Gastroesophageal sphincter (tissue), 4 donors: ENCODE measurements around the gene DPYSL4. TPM values are rescaled to one million over a fixed set of nuclear protein-coding genes. Genes with fewer than 3 reads are reported as not detected.

ENCODE experiments used
- ATAC-seq: fragments of 150-250 bp; one replicate; pipeline ENCODE4 v1.9.1; 2016; ENCODE audit warnings: mild to moderate bottlenecking, moderate library complexity
- H3K27ac ChIP-seq, 4 donors: fragments of 200-600 bp; sonication (generic) in 3 of 4; 1 replicate in 3 of 4; 2 replicates in 1 of 4; pipeline ENCODE4 v1.5.1; 2016 to 2019
- H3K27me3 ChIP-seq: fragments of 200-600 bp; sonication (generic); one replicate; pipeline ENCODE4 v1.5.1; 2019
- H3K36me3 ChIP-seq, 2 donors: fragments of 200-600 bp; sonication (generic); one replicate each; pipeline ENCODE4 v1.5.1; 2019; ENCODE audit warnings: control low read depth in 1 of 2
- H3K4me1 ChIP-seq, 3 donors: fragments of 200-600 bp; sonication (generic); 1 replicate in 2 of 3; 2 replicates in 1 of 3; pipeline ENCODE4 v1.5.1; 2016 to 2019; ENCODE audit warnings: control low read depth in 2 of 3
- H3K4me3 ChIP-seq, 2 donors: fragments of 200-600 bp; sonication (generic); one replicate each; pipeline ENCODE4 v1.5.1; 2019; ENCODE audit warnings: mild to moderate bottlenecking in 1 of 2, moderate library complexity in 1 of 2
- H3K9me3 ChIP-seq, 3 donors: fragments of 200-600 bp; sonication (generic); one replicate each; pipeline ENCODE4 v1.5.1; 2017 to 2019; ENCODE audit warnings: control low read depth in 2 of 3
- EP300 ChIP-seq: sonication (generic); formaldehyde crosslinking; IDR thresholded peaks from one replicate; pipeline ENCODE4 v1.6.1; 2017; ENCODE audit warnings: antibody characterized with exemption, mild to moderate bottlenecking
- POLR2A ChIP-seq, 2 donors: fragments of 450-650 bp; IDR thresholded peaks; one replicate each; pipeline ENCODE4 v1.6.1; 2017; ENCODE audit warnings: antibody characterized with exemption in 2 of 2, mild to moderate bottlenecking in 2 of 2, moderate library complexity in 1 of 2
- POLR2AphosphoS5 ChIP-seq: sonication (generic); formaldehyde crosslinking; IDR thresholded peaks from one replicate; pipeline ENCODE4 v1.6.1; 2017; ENCODE audit warnings: antibody characterized with exemption
- WGBS, 2 donors: methylation state at CpG; one replicate each; pipeline ENCODE4 v1.1.5; 2018; ENCODE audit warnings: low coverage in 1 of 2; 5-methylcytosine and 5-hydroxymethylcytosine counted together
- total RNA-seq, 4 donors: library from RNA; depleted of rRNA; stranded (reverse); fragments of >200 nt; gene quantifications; one replicate each; pipeline ENCODE4 v1.1.0, GENCODE V29; 2016
- TF ChIP-seq, protein P1 (sequence below), 4 experiments: fragments of 200-600 bp in 2 of 4; fragments of 450-650 bp in 2 of 4; sonication (generic) in 1 of 4; IDR thresholded peaks; one replicate each; pipeline ENCODE4 v1.5.1; 2017 to 2019; ENCODE audit warnings: antibody characterized with exemption in 4 of 4, mild to moderate bottlenecking in 2 of 4, moderate library complexity in 2 of 4

DPYSL4 gene
- total RNA-seq, 4 donors from 2014 or later = 1.6 to 2.6 (median 1.9) TPM

DNA sequence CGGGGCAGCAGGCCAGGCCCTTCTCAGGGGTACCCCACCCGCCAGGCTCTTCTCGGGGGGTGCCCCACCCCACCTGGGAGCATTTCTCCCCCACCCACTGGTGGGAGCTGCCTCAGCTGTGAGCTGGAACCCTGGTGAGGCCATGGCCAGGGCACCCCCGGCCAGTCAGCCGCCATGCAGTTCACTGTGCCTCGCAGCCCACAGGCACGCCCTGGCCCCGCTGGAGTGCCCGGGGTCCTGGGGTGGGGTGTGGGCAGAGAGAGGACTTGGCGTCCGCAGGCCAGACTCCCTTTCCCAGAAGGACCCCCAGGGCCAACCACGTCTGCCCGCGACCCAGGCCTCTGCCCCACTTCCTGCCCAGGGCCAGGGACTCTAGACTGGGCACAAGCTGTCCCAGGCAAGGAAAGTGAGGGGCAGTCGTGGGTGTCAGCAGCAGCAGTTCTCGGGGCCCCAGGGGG is 13.1 kb downstream of the DPYSL4 start:
- Histone ChIP-seq H3K27ac (no peak overlapping the region), H3K27me3 (no peaks in the 10 kb centered on the region), H3K4me3 (no peak overlapping the region), H3K9me3 (no peaks in the 10 kb centered on the region), H3K4me1 (no peaks in the 10 kb centered on the region), H3K36me3 (no peaks in the 10 kb centered on the region)
- WGBS, 2 donors = no CpG with 5 or more reads among the region's 16 CpGs
- no peak for ATAC-seq
- no peak for TF ChIP-seq POLR2AphosphoS5
- TF ChIP-seq, protein P1, sequence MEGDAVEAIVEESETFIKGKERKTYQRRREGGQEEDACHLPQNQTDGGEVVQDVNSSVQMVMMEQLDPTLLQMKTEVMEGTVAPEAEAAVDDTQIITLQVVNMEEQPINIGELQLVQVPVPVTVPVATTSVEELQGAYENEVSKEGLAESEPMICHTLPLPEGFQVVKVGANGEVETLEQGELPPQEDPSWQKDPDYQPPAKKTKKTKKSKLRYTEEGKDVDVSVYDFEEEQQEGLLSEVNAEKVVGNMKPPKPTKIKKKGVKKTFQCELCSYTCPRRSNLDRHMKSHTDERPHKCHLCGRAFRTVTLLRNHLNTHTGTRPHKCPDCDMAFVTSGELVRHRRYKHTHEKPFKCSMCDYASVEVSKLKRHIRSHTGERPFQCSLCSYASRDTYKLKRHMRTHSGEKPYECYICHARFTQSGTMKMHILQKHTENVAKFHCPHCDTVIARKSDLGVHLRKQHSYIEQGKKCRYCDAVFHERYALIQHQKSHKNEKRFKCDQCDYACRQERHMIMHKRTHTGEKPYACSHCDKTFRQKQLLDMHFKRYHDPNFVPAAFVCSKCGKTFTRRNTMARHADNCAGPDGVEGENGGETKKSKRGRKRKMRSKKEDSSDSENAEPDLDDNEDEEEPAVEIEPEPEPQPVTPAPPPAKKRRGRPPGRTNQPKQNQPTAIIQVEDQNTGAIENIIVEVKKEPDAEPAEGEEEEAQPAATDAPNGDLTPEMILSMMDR (IDR thresholded peaks at IDR 0.05) = no peak
- no peak for TF ChIP-seq EP300
- TF ChIP-seq POLR2A (IDR thresholded peaks at IDR 0.05) = no peak

DNA sequence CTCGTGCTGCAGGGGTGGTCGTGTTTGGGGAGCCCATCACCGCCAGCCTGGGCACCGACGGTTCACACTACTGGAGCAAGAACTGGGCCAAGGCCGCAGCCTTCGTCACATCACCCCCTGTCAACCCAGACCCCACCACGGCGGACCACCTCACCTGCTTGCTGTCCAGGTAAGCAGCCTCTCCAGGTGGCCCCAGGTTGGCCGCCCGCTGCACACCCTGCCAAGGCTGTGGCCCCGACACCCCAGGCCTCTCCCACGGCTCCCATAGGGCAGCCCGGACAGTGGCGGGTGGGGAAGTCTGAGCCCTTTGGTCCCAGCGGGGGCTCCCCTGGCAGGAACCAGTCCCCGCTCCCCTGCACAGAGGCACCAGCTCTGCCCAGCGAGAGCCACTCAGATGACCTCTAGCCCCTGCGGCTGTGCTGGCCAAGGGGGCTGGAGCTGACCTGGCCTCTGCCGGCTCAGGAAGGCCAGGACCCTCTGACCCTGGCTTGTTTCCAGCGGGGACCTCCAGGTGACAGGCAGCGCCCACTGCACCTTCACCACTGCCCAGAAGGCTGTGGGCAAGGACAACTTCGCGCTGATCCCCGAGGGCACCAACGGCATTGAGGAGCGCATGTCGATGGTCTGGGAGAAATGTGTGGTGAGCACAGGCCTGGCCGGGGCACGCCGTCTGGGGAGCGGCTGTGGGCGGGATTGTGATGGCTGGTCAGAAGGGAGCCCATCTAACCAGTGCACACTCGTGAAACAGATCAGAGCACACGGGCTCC is 13.8 kb downstream of the DPYSL4 start:
- no peaks in the 10 kb centered on the region for H3K9me3 ChIP-seq
- H3K4me3 ChIP-seq = no peak overlapping the region
- H3K36me3 ChIP-seq = no peaks in the 10 kb centered on the region
- no peak overlapping the region for H3K27ac ChIP-seq
- ATAC-seq = no peak
- WGBS, 2 donors = 71% methylated on average over 2 of the region's 35 CpGs; no CpG with 5 or more reads in 1 of the 2 donors
- TF ChIP-seq POLR2AphosphoS5 (no peak), EP300 (no peak), POLR2A (IDR thresholded peaks at IDR 0.05) (no peak)
- TF ChIP-seq, protein P1 (IDR thresholded peaks at IDR 0.05) = no peak
- H3K27me3 ChIP-seq = no peaks in the 10 kb centered on the region
- no peaks in the 10 kb centered on the region for H3K4me1 ChIP-seq

DNA sequence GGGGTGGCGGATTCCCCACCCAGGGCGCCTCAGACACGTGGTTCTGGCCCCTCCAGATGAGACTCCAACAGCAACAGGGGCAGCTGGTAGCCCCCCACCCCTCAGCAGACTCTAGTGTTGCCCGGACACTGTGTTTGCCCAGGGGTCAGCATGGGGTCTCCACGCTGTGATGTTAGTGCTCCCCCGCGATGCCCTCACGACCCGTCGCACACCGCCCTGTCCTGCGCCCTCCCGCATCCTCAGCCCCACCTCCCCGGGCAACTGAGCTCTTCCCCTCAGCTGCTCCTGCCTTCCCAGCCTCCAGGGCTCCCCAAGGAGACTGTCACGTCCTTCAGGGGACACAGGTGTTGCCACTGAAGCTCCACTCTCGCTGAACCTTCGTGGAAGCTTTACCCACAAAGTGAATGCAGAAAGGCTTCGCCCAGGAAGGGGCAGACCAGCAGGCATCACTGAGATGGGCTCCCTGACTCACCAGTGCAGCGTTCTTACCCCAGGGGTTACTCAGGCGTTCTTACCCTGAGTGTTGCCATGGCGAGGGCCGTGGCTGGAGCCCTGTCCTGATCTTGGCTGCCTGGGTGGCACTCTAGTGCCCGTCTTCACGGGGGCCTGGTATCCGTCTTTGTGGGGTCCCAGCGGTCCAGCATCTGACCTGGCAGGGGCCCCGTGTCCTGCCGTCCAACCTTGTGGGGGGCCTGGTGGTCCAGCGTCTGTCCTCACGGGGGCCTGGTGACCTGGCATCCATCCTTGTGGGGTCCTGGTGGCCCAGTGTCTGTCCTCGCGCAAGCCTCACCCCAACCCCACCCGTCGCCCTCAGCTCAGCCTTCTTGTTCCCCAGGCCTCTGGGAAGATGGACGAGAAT is 14.6 kb downstream of the DPYSL4 start:
- WGBS, 2 donors = 80% methylated on average over 7 of the region's 35 CpGs; no CpG with 5 or more reads in 1 of the 2 donors
- no peaks in the 10 kb centered on the region for H3K36me3 ChIP-seq
- TF ChIP-seq EP300 = no peak
- TF ChIP-seq, protein P1 (IDR thresholded peaks at IDR 0.05) = no peak
- TF ChIP-seq POLR2AphosphoS5 = no peak
- no peak for TF ChIP-seq POLR2A (IDR thresholded peaks at IDR 0.05)
- no peak overlapping the region for H3K4me3 ChIP-seq
- H3K9me3 ChIP-seq = no peaks in the 10 kb centered on the region
- no peaks in the 10 kb centered on the region for H3K4me1 ChIP-seq
- no peaks in the 10 kb centered on the region for H3K27me3 ChIP-seq
- H3K27ac ChIP-seq = no peak overlapping the region
- ATAC-seq = no peak

DNA sequence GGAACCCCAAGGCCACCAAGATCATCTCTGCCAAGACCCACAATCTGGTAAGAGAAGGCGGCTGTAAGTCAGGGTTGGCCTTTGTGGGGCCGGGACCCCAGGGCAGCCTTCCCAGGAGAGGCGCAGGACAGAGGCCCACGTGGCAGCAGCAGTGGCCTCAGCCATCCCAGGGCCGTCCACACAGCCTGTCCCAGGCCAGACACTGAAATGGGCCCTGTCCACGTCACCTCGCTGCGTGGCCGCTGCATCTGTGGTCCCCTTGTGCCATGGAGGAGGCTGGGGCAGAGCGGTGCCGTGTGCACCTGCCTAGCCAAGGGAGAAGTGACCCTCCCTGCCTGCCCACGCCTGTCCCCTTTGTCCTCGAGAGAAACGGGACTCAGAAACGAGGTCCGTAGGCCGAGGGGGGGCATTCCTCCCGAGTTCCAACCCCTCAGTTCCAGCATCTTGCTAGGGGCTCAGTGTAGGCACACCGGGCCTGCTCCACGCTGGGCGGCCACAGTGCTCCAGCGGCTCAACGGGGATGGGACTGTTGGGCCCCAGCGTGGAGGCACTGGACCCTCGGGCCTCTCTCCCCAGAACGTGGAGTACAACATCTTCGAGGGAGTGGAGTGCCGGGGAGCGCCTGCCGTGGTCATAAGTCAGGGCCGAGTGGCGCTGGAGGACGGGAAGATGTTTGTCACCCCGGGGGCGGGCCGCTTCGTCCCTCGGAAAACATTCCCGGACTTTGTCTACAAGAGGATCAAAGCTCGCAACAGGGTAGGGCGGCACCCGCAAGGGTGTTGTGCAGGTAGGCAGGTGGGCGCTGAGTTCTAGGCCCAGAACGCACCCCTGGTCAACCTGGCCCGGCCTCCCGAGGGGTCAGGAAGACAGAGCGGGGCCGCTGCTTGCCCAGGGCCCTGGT is 15.6 kb downstream of the DPYSL4 start:
- Histone ChIP-seq H3K36me3 (no peaks in the 10 kb centered on the region), H3K27me3 (no peaks in the 10 kb centered on the region), H3K4me1 (no peaks in the 10 kb centered on the region), H3K9me3 (no peaks in the 10 kb centered on the region), H3K4me3 (no peak overlapping the region), H3K27ac (no peak overlapping the region)
- ATAC-seq = no peak
- TF ChIP-seq POLR2AphosphoS5 = no peak
- TF ChIP-seq, protein P1 (IDR thresholded peaks at IDR 0.05) = no peak
- no peak for TF ChIP-seq POLR2A (IDR thresholded peaks at IDR 0.05)
- no peak for TF ChIP-seq EP300
- WGBS, 2 donors = no CpG with 5 or more reads among the region's 48 CpGs
